Measurements from ENCODE around the gene HPGDS. TPM values are rescaled to one million over a fixed set of nuclear protein-coding genes. Genes with fewer than 3 reads are reported as not detected.

HPGDS gene
- total and polyA plus RNA-seq, 2 experiments from 2014 or later: not detected

- H3K4me2 ChIP-seq (ENCODE audit: unreplicated experiment): peak overlapping the region; percentile 59
- DNase-seq: peak; percentile 85
- H3K4me1 ChIP-seq (ENCODE audit: insufficient read depth): peaks cover 10% of the 10 kb centered on the region
- WGBS, 2 experiments (ENCODE audit: low coverage in 1 of 2, low lambda C conversion rate in 2 of 2, missing lambda C conversion rate in 2 of 2): 14 to 22% methylated on average over 3 of the region's 3 CpGs
- no peaks in the 10 kb centered on the region for H3K9me3 ChIP-seq (ENCODE audit: low read depth)
- in situ Hi-C loops (cut with MboI): no loop called here
- H3K36me3 ChIP-seq (ENCODE audit: low read depth): peaks cover 44% of the 10 kb centered on the region
- H3K9me2 ChIP-seq (ENCODE audit: insufficient read depth): no peaks in the 10 kb centered on the region
- H3F3A ChIP-seq (ENCODE audit: insufficient read depth): peaks cover 12% of the 10 kb centered on the region; the same call in 1 of the 2 replicates
- peak overlapping the region; percentile 57 for H3K27ac ChIP-seq
- no peak for TF ChIP-seq EZH2phosphoT487 (IDR thresholded peaks at IDR 0.05; ENCODE audit: insufficient read depth, low read depth)
- no peak for TF ChIP-seq EZH2 (IDR thresholded peaks at IDR 0.05; ENCODE audit: insufficient read depth, poor library complexity, severe bottlenecking)
- no peak overlapping the region for H3K4me3 ChIP-seq
- no peaks in the 10 kb centered on the region for H4K20me1 ChIP-seq (ENCODE audit: insufficient read depth)
- no peaks in the 10 kb centered on the region for H3K79me2 ChIP-seq (ENCODE audit: insufficient read depth)
- 0 out of 2 replicates have a peak overlapping the region, but pooled peaks have one; percentile 26 for H3K9ac ChIP-seq
- H3K27me3 ChIP-seq (replicated peaks; ENCODE audit: insufficient read depth): no peaks in the 10 kb centered on the region
- no peak overlapping the region for H2AFZ ChIP-seq
Observed at GRCh38 chr4:94274912-94275311, 67.7 kb downstream of the HPGDS start.

GRCh38 chr4:94271248-94271647, 71.4 kb downstream of the HPGDS start:
- no peak overlapping the region for H2AFZ ChIP-seq
- no peaks in the 10 kb centered on the region for H3K27me3 ChIP-seq (replicated peaks; ENCODE audit: insufficient read depth)
- no peak overlapping the region for H3K27ac ChIP-seq
- no peak overlapping the region for H3K9ac ChIP-seq
- peaks cover 23% of the 10 kb centered on the region for H3K36me3 ChIP-seq (ENCODE audit: low read depth)
- no peaks in the 10 kb centered on the region for H3K79me2 ChIP-seq (ENCODE audit: insufficient read depth)
- H3K9me2 ChIP-seq (ENCODE audit: insufficient read depth): no peaks in the 10 kb centered on the region
- DNase-seq: no peak
- H3K4me3 ChIP-seq: no peak overlapping the region
- H3K4me1 ChIP-seq (ENCODE audit: insufficient read depth): peaks cover 10% of the 10 kb centered on the region
- no peak overlapping the region for H3K4me2 ChIP-seq (ENCODE audit: unreplicated experiment)
- TF ChIP-seq EZH2phosphoT487 (IDR thresholded peaks at IDR 0.05; ENCODE audit: insufficient read depth, low read depth) (no peak), EZH2 (IDR thresholded peaks at IDR 0.05; ENCODE audit: insufficient read depth, poor library complexity, severe bottlenecking) (no peak)
- in situ Hi-C loops (cut with MboI): no loop called here
- WGBS, 2 experiments (ENCODE audit: low coverage in 1 of 2, low lambda C conversion rate in 2 of 2, missing lambda C conversion rate in 2 of 2): 48 to 52% methylated on average over 2 of the region's 2 CpGs
- peaks cover 12% of the 10 kb centered on the region; the same call in 1 of the 2 replicates for H3F3A ChIP-seq (ENCODE audit: insufficient read depth)
- no peaks in the 10 kb centered on the region for H4K20me1 ChIP-seq (ENCODE audit: insufficient read depth)
- no peaks in the 10 kb centered on the region for H3K9me3 ChIP-seq (ENCODE audit: low read depth)

GRCh38 chr4:94267037-94267436, 75.6 kb downstream of the HPGDS start:
- H3K79me2 ChIP-seq (ENCODE audit: insufficient read depth): peaks cover 3% of the 10 kb centered on the region
- H3K36me3 ChIP-seq (ENCODE audit: low read depth): peaks cover 28% of the 10 kb centered on the region
- H3K4me3 ChIP-seq: no peak overlapping the region
- in situ Hi-C loops (cut with MboI): no loop called here
- H3K4me1 ChIP-seq (ENCODE audit: insufficient read depth): no peaks in the 10 kb centered on the region
- H2AFZ ChIP-seq: no peak overlapping the region
- no peaks in the 10 kb centered on the region for H3K27me3 ChIP-seq (replicated peaks; ENCODE audit: insufficient read depth)
- H3F3A ChIP-seq (ENCODE audit: insufficient read depth): no peaks in the 10 kb centered on the region
- no peak overlapping the region for H3K9ac ChIP-seq
- H3K4me2 ChIP-seq (ENCODE audit: unreplicated experiment): no peak overlapping the region
- no peaks in the 10 kb centered on the region for H3K9me2 ChIP-seq (ENCODE audit: insufficient read depth)
- DNase-seq: no peak
- H3K27ac ChIP-seq: no peak overlapping the region
- WGBS, 2 experiments (ENCODE audit: low coverage in 1 of 2, low lambda C conversion rate in 2 of 2, missing lambda C conversion rate in 2 of 2): 85 to 88% methylated on average over 4 of the region's 4 CpGs
- no peaks in the 10 kb centered on the region for H4K20me1 ChIP-seq (ENCODE audit: insufficient read depth)
- no peaks in the 10 kb centered on the region for H3K9me3 ChIP-seq (ENCODE audit: low read depth)
- TF ChIP-seq EZH2 (IDR thresholded peaks at IDR 0.05; ENCODE audit: insufficient read depth, poor library complexity, severe bottlenecking) (no peak), EZH2phosphoT487 (IDR thresholded peaks at IDR 0.05; ENCODE audit: insufficient read depth, low read depth) (no peak)

- TF ChIP-seq EZH2phosphoT487 (IDR thresholded peaks at IDR 0.05; ENCODE audit: insufficient read depth, low read depth) (no peak), EZH2 (IDR thresholded peaks at IDR 0.05; ENCODE audit: insufficient read depth, poor library complexity, severe bottlenecking) (no peak)
- in situ Hi-C loops (cut with MboI): no loop called here
- WGBS, 2 experiments (ENCODE audit: low coverage in 1 of 2, low lambda C conversion rate in 2 of 2, missing lambda C conversion rate in 2 of 2): 95 to 99% methylated on average over 5 of the region's 5 CpGs
- H3K4me3 ChIP-seq: no peak overlapping the region
- H2AFZ ChIP-seq: no peak overlapping the region
- H3K4me2 ChIP-seq (ENCODE audit: unreplicated experiment): no peak overlapping the region
- no peaks in the 10 kb centered on the region for H3F3A ChIP-seq (ENCODE audit: insufficient read depth)
- H4K20me1 ChIP-seq (ENCODE audit: insufficient read depth): no peaks in the 10 kb centered on the region
- no peaks in the 10 kb centered on the region for H3K4me1 ChIP-seq (ENCODE audit: insufficient read depth)
- peaks cover 28% of the 10 kb centered on the region for H3K36me3 ChIP-seq (ENCODE audit: low read depth)
- no peak overlapping the region for H3K9ac ChIP-seq
- H3K9me3 ChIP-seq (ENCODE audit: low read depth): no peaks in the 10 kb centered on the region
- H3K79me2 ChIP-seq (ENCODE audit: insufficient read depth): peaks cover 5% of the 10 kb centered on the region
- no peak overlapping the region for H3K27ac ChIP-seq
- no peaks in the 10 kb centered on the region for H3K27me3 ChIP-seq (replicated peaks; ENCODE audit: insufficient read depth)
- DNase-seq: no peak
- H3K9me2 ChIP-seq (ENCODE audit: insufficient read depth): no peaks in the 10 kb centered on the region
Observed at GRCh38 chr4:94262163-94263016, 80.2 kb downstream of the HPGDS start.

Measured in GM23248 (cell line).